ENCODE results near the gene THBS3. TPM values are rescaled to one million over a fixed set of nuclear protein-coding genes. Genes with fewer than 3 reads are reported as not detected.
"Not testable (repeated sequence)": the region's sequence is repeated elsewhere in the genome, so short reads cannot be mapped to it uniquely, and the experiment has no call there.

The THBS3 gene
- total RNA-seq, 2 experiments from 2014 or later, result 25.5 to 26.1 TPM

- H3K9me3 ChIP-seq (ENCODE audit: control insufficient read depth in 1 of 2, insufficient read depth in 1 of 2, low read length in 2 of 2), result no peaks in the 10 kb centered on the region
- no peak overlapping the region for H3K27ac ChIP-seq (ENCODE audit: low read depth in 1 of 2, low read length in 2 of 2)
These were observed 34.2 kb upstream of the THBS3 start for GRCh38 chr1:155241841-155242264.

GRCh38 chr1:155241069-155241679 lies 33.5 kb upstream of the THBS3 start:
- Mint-ChIP-seq H3K4me1 (ENCODE audit: low read depth) (peaks cover 51% of the 10 kb centered on the region), H3K4me3 (peak overlapping the region; percentile 83), H3K36me3 (ENCODE audit: low read depth) (peaks cover 31% of the 10 kb centered on the region), H3K27ac (peak overlapping the region; percentile 80), H3K9me3 (no peaks in the 10 kb centered on the region), H3K27me3 (peaks cover 5% of the 10 kb centered on the region)
- intact Hi-C loops (cut with DNase I, micrococcal nuclease), result loop anchor here in 1 of 2 experiments (5.0 kb wide), 2 partner anchors 34 to 64 kb away; partner anchors contain the start of genes MTX1 and THBS3
- Histone ChIP-seq H3K27ac (ENCODE audit: low read depth in 1 of 2, low read length in 2 of 2) (no peak overlapping the region), H3K4me3 (ENCODE audit: low read length) (peak overlapping the region; percentile 59), H3K36me3 (ENCODE audit: insufficient read depth, low read length) (peaks cover 24% of the 10 kb centered on the region), H3K9me3 (ENCODE audit: control insufficient read depth in 1 of 2, insufficient read depth in 1 of 2, low read length in 2 of 2) (no peaks in the 10 kb centered on the region), H3K27me3 (ENCODE audit: control insufficient read depth in 1 of 2, insufficient read depth in 2 of 2, low read length in 2 of 2) (no peaks in the 10 kb centered on the region), H3K4me1 (ENCODE audit: insufficient read depth, low read length) (peaks cover 51% of the 10 kb centered on the region)
- TF ChIP-seq CTCF (IDR thresholded peaks at IDR 0.05), result no peak
- DNase-seq (peak; percentile 31 to 87 (median 54)), ATAC-seq (ENCODE audit: poor library complexity) (peak; percentile 23)
- ChIA-PET CTCF (interaction anchor here (1.1 to 1.9 kb wide), 4 partner anchors 9 to 82 kb away, joined by 3 to 13 read pairs (median 5); no protein-coding TSS in a partner anchor), POLR2A (interaction anchor here (0.9 to 1.8 kb wide), 6 partner anchors 14 to 82 kb away, joined by 3 to 6 read pairs (median 4); partner anchors contain the start of genes KRTCAP2, MTX1, SCAMP3 and THBS3)

More at GRCh38 chr1:155241841-155242264, 34.2 kb upstream of the THBS3 start:
- ChIA-PET POLR2A (interaction anchor here (0.7 to 1.6 kb wide), 4 partner anchors 20 to 342 kb away, joined by 3 to 6 read pairs (median 3); partner anchors contain the start of genes MTX1, SCAMP3 and THBS3), CTCF (interaction anchor here (1.4 to 1.9 kb wide), 3 partner anchors 8 to 81 kb away, joined by 3 to 13 read pairs (median 6); no protein-coding TSS in a partner anchor)
- Histone ChIP-seq H3K4me1 (ENCODE audit: insufficient read depth, low read length) (peaks cover 46% of the 10 kb centered on the region), H3K27me3 (ENCODE audit: control insufficient read depth in 1 of 2, insufficient read depth in 2 of 2, low read length in 2 of 2) (no peaks in the 10 kb centered on the region), H3K4me3 (ENCODE audit: low read length) (no peak overlapping the region), H3K36me3 (ENCODE audit: insufficient read depth, low read length) (peaks cover 17% of the 10 kb centered on the region)
- peaks cover 24% of the 10 kb centered on the region for H3K36me3 Mint-ChIP-seq (ENCODE audit: low read depth)
- peaks cover 5% of the 10 kb centered on the region for H3K27me3 Mint-ChIP-seq
- H3K4me1 Mint-ChIP-seq (ENCODE audit: low read depth), result peaks cover 51% of the 10 kb centered on the region
- H3K27ac Mint-ChIP-seq, result peak overlapping the region; percentile 96
- no peak for ATAC-seq (ENCODE audit: poor library complexity)
- intact Hi-C loops (cut with DNase I, micrococcal nuclease), result loop anchor here in 1 of 2 experiments (2.0 to 5.0 kb wide), 3 partner anchors 13 to 65 kb away; partner anchors contain the start of genes MTX1 and THBS3
- TF ChIP-seq CTCF (IDR thresholded peaks at IDR 0.05), result no peak
- peak overlapping the region; percentile 83 for H3K4me3 Mint-ChIP-seq
- peak in 2 of 14 experiments; percentile 51 to 64 for DNase-seq
- no peaks in the 10 kb centered on the region for H3K9me3 Mint-ChIP-seq

GRCh38 chr1:155236451-155236850 lies 28.8 kb upstream of the THBS3 start:
- H3K27me3 Mint-ChIP-seq, result no peaks in the 10 kb centered on the region
- H3K4me1 ChIP-seq (ENCODE audit: insufficient read depth, low read length), result peaks cover 30% of the 10 kb centered on the region

GRCh38 chr1:155235375-155235774 lies 27.7 kb upstream of the THBS3 start:
- POLR2A ChIA-PET; H3K4me3 ChIP-seq (ENCODE audit: low read length); H3K4me1 Mint-ChIP-seq (ENCODE audit: low read depth); H3K27me3 ChIP-seq (ENCODE audit: control insufficient read depth in 1 of 2, insufficient read depth in 2 of 2, low read length in 2 of 2); intact Hi-C loops (cut with DNase I, micrococcal nuclease); H3K27ac ChIP-seq (ENCODE audit: low read depth in 1 of 2, low read length in 2 of 2); CTCF ChIA-PET; H3K4me3 Mint-ChIP-seq; H3K9me3 ChIP-seq (ENCODE audit: control insufficient read depth in 1 of 2, insufficient read depth in 1 of 2, low read length in 2 of 2); H3K9me3 Mint-ChIP-seq; H3K27me3 Mint-ChIP-seq: not testable (repeated sequence)
- ATAC-seq (ENCODE audit: poor library complexity) (peak; percentile 51), DNase-seq (peak in 1 of 14 experiments; percentile 59)
- peaks cover 30% of the 10 kb centered on the region for H3K36me3 ChIP-seq (ENCODE audit: insufficient read depth, low read length)
- H3K27ac Mint-ChIP-seq, result peak overlapping the region; percentile 26
- H3K4me1 ChIP-seq (ENCODE audit: insufficient read depth, low read length), result peaks cover 19% of the 10 kb centered on the region
- H3K36me3 Mint-ChIP-seq (ENCODE audit: low read depth), result peaks cover 29% of the 10 kb centered on the region

More at GRCh38 chr1:155236451-155236850, 28.8 kb upstream of the THBS3 start:
- ChIA-PET CTCF (no interaction called here), POLR2A (no interaction called here)
- Mint-ChIP-seq H3K4me3 (peak overlapping the region; percentile 15), H3K36me3 (ENCODE audit: low read depth) (peaks cover 33% of the 10 kb centered on the region), H3K4me1 (ENCODE audit: low read depth) (peaks cover 20% of the 10 kb centered on the region), H3K27ac (peak overlapping the region; percentile 17), H3K9me3 (no peaks in the 10 kb centered on the region)
- Histone ChIP-seq H3K4me3 (ENCODE audit: low read length) (no peak overlapping the region), H3K27ac (ENCODE audit: low read depth in 1 of 2, low read length in 2 of 2) (no peak overlapping the region), H3K27me3 (ENCODE audit: control insufficient read depth in 1 of 2, insufficient read depth in 2 of 2, low read length in 2 of 2) (no peaks in the 10 kb centered on the region), H3K9me3 (ENCODE audit: control insufficient read depth in 1 of 2, insufficient read depth in 1 of 2, low read length in 2 of 2) (no peaks in the 10 kb centered on the region), H3K36me3 (ENCODE audit: insufficient read depth, low read length) (peaks cover 30% of the 10 kb centered on the region)
- intact Hi-C loops (cut with DNase I, micrococcal nuclease), result no loop called here
- no peak for ATAC-seq (ENCODE audit: poor library complexity)
- DNase-seq, result no peak
- no peak for TF ChIP-seq CTCF (IDR thresholded peaks at IDR 0.05)

DNA sequence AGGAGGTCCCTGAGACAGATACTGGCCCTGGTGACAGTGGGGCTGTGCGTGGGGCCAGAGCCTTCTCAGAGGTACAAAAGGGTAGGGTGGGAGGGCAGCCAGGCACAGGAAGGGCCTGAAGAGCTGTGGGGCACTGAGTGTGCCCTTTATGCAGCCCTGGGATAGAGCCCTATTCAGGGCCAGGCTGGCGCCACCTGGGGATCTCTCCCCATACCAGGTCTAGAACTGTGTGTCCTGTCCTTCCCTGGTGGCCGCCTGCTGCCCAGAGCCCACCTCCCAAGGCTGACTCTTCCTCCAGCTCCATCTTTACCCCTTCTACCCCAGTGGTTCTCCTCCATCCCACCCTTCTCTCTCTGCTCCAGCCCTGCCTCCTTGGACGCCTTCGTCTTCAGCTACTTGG lies 25.8 kb upstream of the THBS3 start:
- H3K4me3 ChIP-seq (ENCODE audit: low read length); H3K27me3 ChIP-seq (ENCODE audit: control insufficient read depth in 1 of 2, insufficient read depth in 2 of 2, low read length in 2 of 2); H3K9me3 Mint-ChIP-seq; POLR2A ChIA-PET; ATAC-seq (ENCODE audit: poor library complexity); DNase-seq; H3K27me3 Mint-ChIP-seq; intact Hi-C loops (cut with DNase I, micrococcal nuclease); H3K27ac ChIP-seq (ENCODE audit: low read depth in 1 of 2, low read length in 2 of 2); H3K4me1 Mint-ChIP-seq (ENCODE audit: low read depth); H3K9me3 ChIP-seq (ENCODE audit: control insufficient read depth in 1 of 2, insufficient read depth in 1 of 2, low read length in 2 of 2); H3K4me3 Mint-ChIP-seq; CTCF ChIA-PET; H3K27ac Mint-ChIP-seq: not testable (repeated sequence)
- peaks cover 19% of the 10 kb centered on the region for H3K36me3 Mint-ChIP-seq (ENCODE audit: low read depth)
- Histone ChIP-seq H3K4me1 (ENCODE audit: insufficient read depth, low read length) (peaks cover 15% of the 10 kb centered on the region), H3K36me3 (ENCODE audit: insufficient read depth, low read length) (peaks cover 20% of the 10 kb centered on the region)
